H1 (cell line): ENCODE results near the gene PDHX. TPM values are rescaled to one million over a fixed set of nuclear protein-coding genes. Genes with fewer than 3 reads are reported as not detected.

Experiments
- CTCF ChIA-PET: fragments of 300-600 bp; sonication (Branson Sonifier 250); formaldehyde crosslinking; loops from one replicate; lab custom pipeline; 2021; ENCODE audit not compliant: partially characterized antibody; lab: Charles Lee
- POLR2A ChIA-PET: fragments of 300-600 bp; sonication (Branson Sonifier 250); formaldehyde crosslinking; loops from one replicate; lab custom pipeline; 2021; ENCODE audit warnings: inconsistent platforms; ENCODE audit not compliant: partially characterized antibody; lab: Charles Lee
- DNase-seq, 2 experiments: peaks; one replicate each; pipeline versions ENCODE4 v3.0.0 to v3.0.0-alpha.2; 2010 to 2022; ENCODE audit warnings: low spot score in 2 of 2, low read depth in 1 of 2, mixed read lengths in 1 of 2
- FAIRE-seq: peaks from 2 replicates; lab custom pipeline; 2011; peaks lifted over from hg19 to GRCh38; lab: Jason Lieb, UNC
- H2AFZ ChIP-seq: 2 replicates; pipeline ENCODE4 v1.8.1; 2012; ENCODE audit warnings: low read length, inconsistent platforms
- H2AK5ac ChIP-seq: 2 replicates; pipeline ENCODE4 v1.6.1; 2013; ENCODE audit warnings: low read depth, low read length
- H2BK120ac ChIP-seq: replicated peaks from 2 replicates; pipeline ENCODE3; 2013; ENCODE audit warnings: low read depth, low read length, inconsistent platforms
- H2BK12ac ChIP-seq: 2 replicates; pipeline ENCODE4 v1.6.1; 2013; ENCODE audit warnings: low read depth, low read length
- H2BK15ac ChIP-seq: 2 replicates; pipeline ENCODE4 v1.6.1; 2013; ENCODE audit warnings: low read length
- H2BK20ac ChIP-seq: 2 replicates; pipeline ENCODE4 v1.6.1; 2013; ENCODE audit warnings: low read length
- H2BK5ac ChIP-seq: 2 replicates; pipeline ENCODE4 v1.6.1; 2013; ENCODE audit warnings: low read depth, low read length
- H3K14ac ChIP-seq: 2 replicates; pipeline ENCODE4 v1.6.1; 2013; ENCODE audit warnings: inconsistent platforms; ENCODE audit not compliant: insufficient read length
- H3K18ac ChIP-seq: 2 replicates; pipeline ENCODE4 v1.6.1; 2013; ENCODE audit warnings: low read length; ENCODE audit errors: extremely low read depth
- H3K23ac ChIP-seq: 2 replicates; pipeline ENCODE4 v1.6.1; 2013; ENCODE audit warnings: inconsistent platforms; ENCODE audit not compliant: insufficient read length
- H3K23me2 ChIP-seq: 2 replicates; pipeline ENCODE4 v1.6.1; 2013; ENCODE audit warnings: low read depth, low read length
- H3K27ac ChIP-seq: 2 replicates; pipeline ENCODE4 v1.6.1; 2011; ENCODE audit warnings: low read depth, low read length, inconsistent platforms
- H3K27me3 ChIP-seq, 4 experiments: replicated peaks in 1 of 4; 1 replicate in 1 of 4; 2 replicates in 3 of 4; pipeline versions ENCODE4 v1.6.1 to v1.8.1; 2011 to 2013; ENCODE audit warnings: low read length in 3 of 4, mild to moderate bottlenecking in 3 of 4, inconsistent platforms in 2 of 4, mixed read lengths in 2 of 4, moderate library complexity in 1 of 4; ENCODE audit not compliant: control insufficient read depth in 3 of 4, insufficient read depth in 3 of 4; ENCODE audit errors: extremely low read depth in 1 of 4
- H3K36me3 ChIP-seq, 4 experiments: 2 replicates each; pipeline versions ENCODE4 v1.6.1 to v1.8.1; 2011 to 2013; ENCODE audit warnings: mild to moderate bottlenecking in 4 of 4, low read length in 3 of 4, moderate library complexity in 2 of 4, control low read depth in 1 of 4, inconsistent platforms in 1 of 4; ENCODE audit not compliant: insufficient read depth in 4 of 4, control insufficient read depth in 2 of 4
- H3K4ac ChIP-seq: replicated peaks from 2 replicates; pipeline ENCODE3; 2013; ENCODE audit warnings: low read length, low read depth, mixed read lengths, inconsistent platforms; ENCODE audit not compliant: insufficient read length
- H3K4me1 ChIP-seq, 4 experiments: replicated peaks in 1 of 4; 1 replicate in 1 of 4; 2 replicates in 3 of 4; pipeline versions ENCODE4 v1.6.1 to v1.8.1; 2011 to 2013; ENCODE audit warnings: low read length in 3 of 4, inconsistent platforms in 2 of 4, mixed read lengths in 1 of 4; ENCODE audit not compliant: insufficient read depth in 4 of 4, control insufficient read depth in 3 of 4
- H3K4me2 ChIP-seq, 2 experiments: 2 replicates each; pipeline versions ENCODE4 v1.6.1 to v1.8.1; 2011 to 2013; ENCODE audit warnings: low read depth in 2 of 2, low read length in 2 of 2, control low read depth in 1 of 2, inconsistent platforms in 1 of 2, mild to moderate bottlenecking in 1 of 2; ENCODE audit not compliant: insufficient read depth in 1 of 2
- H3K4me3 ChIP-seq, 4 experiments: fragments of 200-600, 300-600 bp in 1 of 4; sonication (generic), shearing (Covaris generic), sonication (Bioruptor Twin) in 1 of 4; 2 replicates each; pipeline versions ENCODE4 v1.5.1 to v1.8.1; 2011 to 2016; ENCODE audit warnings: low read length in 4 of 4, low read depth in 3 of 4, control low read depth in 2 of 4, inconsistent platforms in 2 of 4, mild to moderate bottlenecking in 2 of 4, mixed read lengths in 1 of 4, moderate library complexity in 1 of 4; ENCODE audit not compliant: insufficient read depth in 2 of 4; ENCODE audit errors: extremely low read depth in 1 of 4
- H3K56ac ChIP-seq: replicated peaks from 2 replicates; pipeline ENCODE3; 2013; ENCODE audit warnings: low read depth, mild to moderate bottlenecking, mixed read lengths, low read length, inconsistent platforms; ENCODE audit not compliant: insufficient read length
- H3K79me1 ChIP-seq: 2 replicates; pipeline ENCODE4 v1.6.1; 2013; ENCODE audit warnings: low read depth, low read length, control low read depth
- H3K79me2 ChIP-seq, 2 experiments: 2 replicates each; pipeline versions ENCODE4 v1.6.1 to v1.8.1; 2012 to 2013; ENCODE audit warnings: low read length in 2 of 2, mild to moderate bottlenecking in 2 of 2, inconsistent platforms in 1 of 2; ENCODE audit not compliant: insufficient read depth in 2 of 2, control insufficient read depth in 1 of 2
- H3K9ac ChIP-seq, 4 experiments: replicated peaks in 1 of 4; 1 replicate in 1 of 4; 2 replicates in 3 of 4; pipeline versions ENCODE4 v1.6.1 to v1.8.1; 2011 to 2013; ENCODE audit warnings: low read depth in 3 of 4, low read length in 3 of 4, control low read depth in 2 of 4, mild to moderate bottlenecking in 2 of 4, moderate library complexity in 2 of 4, inconsistent platforms in 1 of 4; ENCODE audit errors: extremely low read depth in 1 of 4
- H3K9me3 ChIP-seq, 2 experiments: 2 replicates each; pipeline versions ENCODE4 v1.6.1 to v1.8.1; 2012 to 2013; ENCODE audit warnings: mild to moderate bottlenecking in 2 of 2, moderate library complexity in 2 of 2, control low read depth in 1 of 2, inconsistent platforms in 1 of 2, low read depth in 1 of 2, low read length in 1 of 2, mixed read lengths in 1 of 2; ENCODE audit not compliant: insufficient read depth in 2 of 2
- H4K20me1 ChIP-seq, 2 experiments: replicated peaks in 1 of 2; 2 replicates each; pipeline versions ENCODE3 to v1.8.1; 2011 to 2013; ENCODE audit warnings: inconsistent platforms in 2 of 2, low read length in 2 of 2, mild to moderate bottlenecking in 1 of 2; ENCODE audit not compliant: insufficient read depth in 2 of 2, control insufficient read depth in 1 of 2
- H4K5ac ChIP-seq: 2 replicates; pipeline ENCODE4 v1.6.1; 2013; ENCODE audit warnings: low read length, low read depth, mixed read lengths, inconsistent platforms; ENCODE audit not compliant: insufficient read length
- H4K8ac ChIP-seq: 2 replicates; pipeline ENCODE4 v1.8.0; 2013; ENCODE audit warnings: mild to moderate bottlenecking, moderate library complexity, low read length, inconsistent platforms; ENCODE audit not compliant: insufficient read depth; ENCODE audit errors: extremely low read depth
- H4K91ac ChIP-seq: replicated peaks from 2 replicates; pipeline ENCODE3; 2013; ENCODE audit warnings: low read length, mixed read lengths, inconsistent platforms; ENCODE audit not compliant: insufficient read length
- CTBP2 ChIP-seq: IDR thresholded peaks from 2 replicates; pipeline ENCODE4 v1.7.0; 2011; ENCODE audit warnings: borderline replicate concordance, mild to moderate bottlenecking, moderate library complexity, mixed read lengths, low read length; ENCODE audit not compliant: insufficient read depth, insufficient read length
- HDAC2 ChIP-seq, 2 experiments: fragments of 300-600 bp in 1 of 2; sonication (generic) in 1 of 2; IDR thresholded peaks; 2 replicates each; pipeline ENCODE4 v1.6.1; 2011 to 2012; ENCODE audit warnings: low read depth in 2 of 2, low read length in 2 of 2, mild to moderate bottlenecking in 2 of 2, moderate library complexity in 2 of 2, borderline replicate concordance in 1 of 2, inconsistent platforms in 1 of 2
- HDAC6 ChIP-seq: IDR thresholded peaks from one replicate; pipeline ENCODE4 v1.7.1; 2012; ENCODE audit warnings: low read depth, mild to moderate bottlenecking, inconsistent platforms, low read length, moderate library complexity
- KDM4A ChIP-seq: IDR thresholded peaks from one replicate; pipeline ENCODE4 v1.7.1; 2012; ENCODE audit warnings: low read depth, mild to moderate bottlenecking, moderate library complexity, low read length, inconsistent platforms; ENCODE audit not compliant: severe bottlenecking
- NRF1 ChIP-seq: IDR thresholded peaks from 2 replicates; pipeline ENCODE4 v1.6.1; 2011; ENCODE audit warnings: mild to moderate bottlenecking, low read depth, low read length, improper control_type of control experiment
- WGBS, 2 experiments: shearing (Covaris generic) in 1 of 2; methylation state at CpG; one replicate each; pipeline versions ENCODE4 v1.1.6 to v1.1.7; 2013 to 2015; ENCODE audit warnings: low lambda C conversion rate in 2 of 2, mixed read lengths in 2 of 2, inconsistent platforms in 1 of 2, low coverage in 1 of 2, missing lambda C conversion rate in 1 of 2; ENCODE audit not compliant: insufficient replicate concordance in 2 of 2, insufficient coverage in 1 of 2, insufficient read length in 1 of 2; ENCODE audit errors: extremely low coverage in 1 of 2, missing lambda C conversion rate in 1 of 2; 5-methylcytosine and 5-hydroxymethylcytosine counted together
- polyA plus RNA-seq, 7 experiments: library from polyadenylated mRNA; depleted of rRNA in 3 of 7; stranded (reverse) in 5 of 7; unstranded in 2 of 7; fragments of >200 nt in 5 of 7; fragments of 200-250 nt in 2 of 7; gene quantifications; 1 replicate in 5 of 7; 2 replicates in 1 of 7; 4 replicates in 1 of 7; pipeline versions ENCODE4 v1.2.1 to v1.2.3, GENCODE V29; 2011 to 2013; ENCODE audit warnings: missing spikeins in 2 of 7, mixed read lengths in 2 of 7
- total RNA-seq: library from RNA; stranded (reverse); fragmentation: NEBNext Ultra II Directional; extraction: Animal tissue kit (Norgen Biotek cat#: 25700); gene quantifications from 2 replicates; pipeline ENCODE4 v1.2.1, GENCODE V29; 2021

Gene PDHX
- total and polyA plus RNA-seq, 2 of the 8 experiments (the other 6 are each of a cell fraction or from before 2014, with no cell fraction given) = 12.4 to 51.9 TPM

- Histone ChIP-seq H3K18ac (no peak overlapping the region), H3K23me2 (no peaks in the 10 kb centered on the region), H3K56ac (no peak overlapping the region), H3K4ac (no peak overlapping the region), H3K4me1 (peaks cover 0 to 2% (median 0%) of the 10 kb centered on the region in 4 experiments; a peak in 1 of 7 replicates), H3K27ac (no peak overlapping the region), H2BK120ac (no peak overlapping the region), H3K9ac (no peak overlapping the region), H3K79me1 (no peaks in the 10 kb centered on the region), H3K27me3 (peaks cover 0 to 1% (median 0%) of the 10 kb centered on the region in 4 experiments; a peak in 1 of 7 replicates), H3K4me2 (no peak overlapping the region), H3K14ac (no peak overlapping the region), H2BK5ac (no peak overlapping the region), H4K5ac (no peak overlapping the region), H2BK20ac (no peak overlapping the region), H3K79me2 (no peaks in the 10 kb centered on the region), H3K36me3 (no peaks in the 10 kb centered on the region), H4K20me1 (no peaks in the 10 kb centered on the region), H3K9me3 (no peaks in the 10 kb centered on the region), H2AFZ (peak overlapping the region; percentile 14; the same call in 1 of the 2 replicates), H2BK15ac (no peak overlapping the region), H4K8ac (no peak overlapping the region), H3K4me3 (no peak overlapping the region), H2AK5ac (no peak overlapping the region), H2BK12ac (no peak overlapping the region), H3K23ac (no peak overlapping the region), H4K91ac (no peak overlapping the region)
- FAIRE-seq = no peak
- ChIA-PET CTCF (interaction anchor here (0.6 to 1.9 kb wide), 6 partner anchors 11 to 97 kb away, joined by 3 to 6 read pairs (median 3); no protein-coding TSS in a partner anchor), POLR2A (no interaction called here)
- DNase-seq = no peak
- TF ChIP-seq NRF1 (no peak), KDM4A (no peak), HDAC6 (no peak), CTBP2 (no peak), HDAC2 (IDR thresholded peaks at IDR 0.05; ENCODE audit: borderline replicate concordance in 1 of 2, low read depth in 2 of 2, low read length in 2 of 2) (no peak)
- 92% methylated on average over 1 of the region's 1 CpG; no CpG with 5 or more reads in 1 of the 2 experiments for WGBS, 2 experiments
These were observed 115.4 kb downstream of the PDHX start for GRCh38 chr11:35031867-35032266.
